Fibroblast of lung (primary cell): ENCODE data around the gene CCDC12.

Experiments used
- CTCF ChIP-seq, 2 donors: IDR thresholded peaks in 1 of 2; conservative IDR thresholded peaks in 1 of 2; 1 replicate in 1 of 2; 2 replicates in 1 of 2; pipeline ENCODE4 v1.5.1; 2011 to 2012; ENCODE audit warnings: low read length in 2 of 2, control low read depth in 1 of 2, inconsistent platforms in 1 of 2, low read depth in 1 of 2, mild to moderate bottlenecking in 1 of 2
- EZH2 ChIP-seq: IDR thresholded peaks from 2 replicates; pipeline ENCODE4 v1.5.1; 2012; ENCODE audit warnings: low read length, control low read depth, mild to moderate bottlenecking; ENCODE audit errors: missing control alignments

GRCh38 chr3:46914849-46915248, 61.7 kb downstream of the CCDC12 start:
- no peak for TF ChIP-seq CTCF (conservative IDR thresholded peaks at IDR 0.05 in 1 of 2, IDR thresholded peaks at IDR 0.05 in 1 of 2; ENCODE audit: low read depth in 1 of 2, low read length in 2 of 2)
- TF ChIP-seq EZH2, result no peak
